Stimulated activated CD4-positive, alpha-beta T cell treated with anti-CD3 and anti-CD28 coated beads, Interleukin-1b, Interleukin-23, amount 100 ng/mL, for 4 hours (primary cell): ENCODE data around the gene ARHGEF37.
"Not testable (repeated sequence)": the region's sequence is repeated elsewhere in the genome, so short reads cannot be mapped to it uniquely, and the experiment has no call there.

ENCODE experiments used
- DNase-seq, 2 donors: peaks; one replicate each; pipeline ENCODE4 v3.0.0-alpha.2; 2020; ENCODE audit warnings: low read depth in 2 of 2

Gene ARHGEF37

GRCh38 chr5:149564542-149565140, 16.7 kb upstream of the ARHGEF37 start:
- DNase-seq, result not testable (repeated sequence)

GRCh38 chr5:149567226-149567625, 14.1 kb upstream of the ARHGEF37 start:
- no peak for DNase-seq

GRCh38 chr5:149572170-149572569, 9.1 kb upstream of the ARHGEF37 start:
- no peak for DNase-seq

DNA sequence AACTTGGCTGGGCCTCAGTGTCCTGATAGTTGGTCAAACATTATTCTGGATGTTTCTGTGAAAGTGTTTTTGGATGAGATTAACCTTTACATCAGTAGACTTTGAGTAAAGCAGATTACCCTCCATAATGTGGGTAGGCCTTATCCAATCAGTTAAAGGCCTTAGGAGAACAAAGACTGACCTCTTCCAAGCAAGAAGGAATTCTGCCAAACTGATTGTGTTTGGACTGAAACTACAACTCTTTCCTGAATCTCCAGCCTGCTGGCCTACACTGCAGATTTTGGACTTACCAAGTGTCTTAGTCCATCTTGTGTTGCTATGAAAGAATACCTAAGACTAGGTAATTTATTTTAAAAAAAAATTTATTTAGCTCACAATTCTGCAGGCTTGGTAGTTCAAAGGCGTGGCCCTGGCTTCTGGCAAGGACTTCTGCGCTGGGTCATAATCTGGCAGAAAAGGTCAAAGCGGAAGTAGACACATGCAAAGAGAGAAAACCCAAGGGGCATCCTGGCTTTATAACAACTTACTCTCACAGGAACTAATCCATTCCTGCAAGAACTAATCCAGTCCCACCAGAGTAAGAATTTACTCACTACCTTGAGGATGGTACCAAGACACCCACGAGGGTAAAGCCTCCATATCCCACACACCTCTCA, 8.6 kb upstream of the ARHGEF37 start:
- DNase-seq, result no peak

GRCh38 chr5:149575131-149575530, 6.2 kb upstream of the ARHGEF37 start:
- no peak for DNase-seq

DNA sequence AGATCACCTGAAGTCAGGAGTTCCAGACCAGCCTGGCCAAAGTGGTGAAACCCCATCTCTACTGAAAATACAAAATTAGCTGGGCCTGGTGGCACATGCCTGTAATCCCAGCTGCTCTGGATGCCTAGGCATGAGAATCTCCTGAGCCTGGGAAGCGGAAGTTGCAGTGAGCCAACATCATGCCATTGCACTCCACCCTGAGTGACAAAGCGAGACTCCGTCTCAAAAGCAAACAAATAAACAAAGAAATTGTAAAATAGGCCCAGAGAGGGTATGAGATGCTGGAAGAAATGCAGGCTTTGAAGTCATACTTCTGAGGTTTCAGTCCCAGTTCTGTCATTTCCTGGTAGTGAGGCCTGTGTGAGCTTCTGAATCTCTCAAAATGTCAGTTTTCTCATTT, 5.3 kb upstream of the ARHGEF37 start:
- no peak for DNase-seq

GRCh38 chr5:149578896-149579295, 2.4 kb upstream of the ARHGEF37 start:
- DNase-seq, result no peak

DNA sequence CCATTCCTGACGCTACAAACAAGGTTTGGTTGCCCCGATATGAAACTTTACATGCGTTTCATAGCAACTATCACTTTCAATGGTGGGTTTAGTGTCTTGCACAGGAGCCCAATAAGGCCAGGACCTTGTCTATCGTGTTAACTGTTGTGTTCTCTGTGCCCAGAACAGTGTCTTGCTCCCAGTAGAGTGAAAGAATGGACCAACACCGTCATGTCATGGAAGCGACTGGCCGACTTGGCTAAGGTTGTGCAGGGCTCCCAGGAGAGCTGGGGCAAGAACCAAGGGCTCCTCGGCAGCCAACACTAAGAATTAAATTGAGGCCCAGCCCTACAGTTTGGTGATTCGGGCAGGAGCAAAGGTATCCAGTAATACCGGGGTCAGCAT, 498 bp upstream of the ARHGEF37 start:
- DNase-seq, result no peak

GRCh38 chr5:149581931-149582768, 852 bp downstream of the ARHGEF37 start:
- no peak for DNase-seq

DNA sequence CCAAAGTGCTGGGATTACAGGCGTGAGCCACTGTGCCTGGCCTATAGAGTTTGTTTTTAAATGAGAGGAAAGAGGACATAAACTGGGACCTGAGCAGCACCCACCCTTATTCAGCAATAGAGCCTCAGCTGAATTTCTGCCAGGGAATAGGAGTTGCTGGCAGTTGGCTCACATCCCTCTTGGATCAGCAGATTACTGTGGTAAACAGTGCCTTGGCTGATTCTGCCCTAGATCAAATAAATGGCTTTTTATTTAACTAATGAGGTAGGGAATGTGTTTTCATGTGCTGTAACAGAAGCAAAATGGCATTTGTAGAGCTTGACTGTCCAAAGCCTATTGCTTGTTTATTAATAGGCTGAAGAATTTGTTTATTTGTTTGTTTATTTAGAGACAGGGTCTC, 2.1 kb downstream of the ARHGEF37 start:
- no peak for DNase-seq

DNA sequence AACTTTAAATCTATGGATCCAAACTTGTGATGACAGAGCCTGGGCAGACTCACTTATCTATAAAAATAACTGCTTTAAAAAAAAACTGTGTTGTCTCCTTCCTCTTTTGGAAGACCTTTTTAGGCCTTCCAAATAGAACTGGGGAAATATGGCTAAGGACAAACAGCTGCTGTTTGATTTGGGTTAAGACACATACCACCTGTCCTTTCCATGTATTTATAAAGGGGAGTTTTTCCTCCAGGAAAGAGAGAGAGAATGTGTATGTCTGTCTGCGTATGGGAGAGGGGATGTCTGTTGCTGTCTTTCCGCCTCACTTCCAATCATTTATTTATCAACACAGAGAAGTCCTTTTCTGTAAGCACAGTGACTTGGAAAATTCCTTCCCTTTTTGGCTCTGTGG, 2.8 kb downstream of the ARHGEF37 start:
- no peak for DNase-seq

DNA sequence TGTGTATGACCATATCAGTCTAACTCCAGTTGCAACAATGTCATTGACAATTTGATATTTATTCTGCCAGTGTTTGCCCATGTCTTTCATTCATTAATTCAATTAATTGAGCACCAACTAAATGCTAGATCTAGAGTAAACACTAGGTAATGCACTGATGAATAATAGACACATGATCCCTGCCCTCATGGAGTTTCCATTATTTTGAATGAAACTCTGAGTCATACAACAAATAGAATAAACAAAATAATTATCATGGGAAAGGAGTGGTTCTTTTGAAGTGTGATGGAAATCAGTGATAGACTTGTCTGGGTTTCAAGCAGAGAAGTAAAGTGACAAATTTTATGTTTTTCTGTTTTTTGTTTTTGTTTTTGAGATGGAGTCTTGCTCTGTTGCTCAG, 4.6 kb downstream of the ARHGEF37 start:
- no peak for DNase-seq

DNA sequence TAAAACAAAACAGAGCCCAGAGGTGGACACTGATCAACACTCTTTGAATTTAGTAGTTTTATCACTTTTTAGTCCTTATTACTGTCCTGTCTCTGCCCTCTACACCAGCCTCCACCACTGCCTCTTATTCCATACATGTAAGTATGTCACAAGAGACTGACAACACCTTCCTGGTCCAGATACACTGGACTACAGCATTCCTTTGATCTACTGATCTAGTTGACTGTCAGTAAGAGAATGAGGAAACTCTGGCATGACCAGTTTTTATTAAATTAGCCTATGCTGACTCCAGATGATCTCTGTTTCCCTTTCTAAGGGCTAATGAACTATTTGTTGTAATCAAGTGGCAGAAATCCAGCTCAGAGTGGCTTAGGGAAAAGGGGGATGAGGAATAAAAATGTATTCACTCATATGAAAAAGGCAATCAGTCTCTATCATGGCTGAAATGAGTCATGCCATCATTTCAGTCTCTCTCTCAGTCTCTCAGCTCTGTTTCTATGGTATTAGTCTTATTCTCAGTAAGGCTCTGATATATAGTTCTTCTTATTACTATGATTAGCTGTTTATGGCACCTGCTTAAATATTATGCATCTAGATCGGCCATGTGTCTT, 5.5 kb downstream of the ARHGEF37 start:
- no peak for DNase-seq

DNA sequence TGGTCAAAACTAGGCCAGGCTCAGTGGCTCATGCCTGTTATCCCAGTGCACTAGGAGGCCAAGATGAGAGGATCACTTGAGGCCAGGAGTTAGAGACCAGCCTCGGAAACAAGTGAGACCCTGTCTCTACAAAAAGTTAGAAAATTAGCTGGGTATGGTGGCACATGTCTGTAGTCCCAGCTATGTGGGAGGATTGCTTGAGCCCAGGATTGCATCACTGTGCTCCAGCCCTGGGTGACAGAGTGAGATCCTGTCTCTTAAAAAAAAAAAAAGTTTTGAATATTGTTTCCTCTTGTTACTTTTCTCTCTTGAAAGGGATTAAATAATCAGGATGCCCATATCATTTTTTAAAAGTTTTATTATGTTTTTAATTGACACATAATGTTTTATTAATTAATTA, 7.6 kb downstream of the ARHGEF37 start:
- no peak for DNase-seq

DNA sequence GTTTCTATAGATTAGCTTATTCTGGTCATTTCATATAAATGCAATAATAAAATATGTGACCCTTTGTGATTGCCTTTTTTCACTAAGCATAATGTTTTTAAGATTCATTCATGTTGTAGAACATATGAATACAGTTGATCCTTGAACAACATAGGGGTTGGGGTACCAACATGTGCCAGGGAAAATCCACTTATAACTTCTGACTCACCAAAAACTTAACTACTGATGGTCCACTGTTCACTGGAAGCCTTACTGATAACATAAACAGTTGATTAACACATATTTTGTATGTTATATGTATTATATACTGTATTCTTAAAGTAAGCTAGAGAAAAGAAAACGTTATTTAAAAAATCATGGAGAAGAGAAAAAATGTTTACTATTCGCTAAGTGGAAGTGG, 12.1 kb downstream of the ARHGEF37 start:
- no peak for DNase-seq

DNA sequence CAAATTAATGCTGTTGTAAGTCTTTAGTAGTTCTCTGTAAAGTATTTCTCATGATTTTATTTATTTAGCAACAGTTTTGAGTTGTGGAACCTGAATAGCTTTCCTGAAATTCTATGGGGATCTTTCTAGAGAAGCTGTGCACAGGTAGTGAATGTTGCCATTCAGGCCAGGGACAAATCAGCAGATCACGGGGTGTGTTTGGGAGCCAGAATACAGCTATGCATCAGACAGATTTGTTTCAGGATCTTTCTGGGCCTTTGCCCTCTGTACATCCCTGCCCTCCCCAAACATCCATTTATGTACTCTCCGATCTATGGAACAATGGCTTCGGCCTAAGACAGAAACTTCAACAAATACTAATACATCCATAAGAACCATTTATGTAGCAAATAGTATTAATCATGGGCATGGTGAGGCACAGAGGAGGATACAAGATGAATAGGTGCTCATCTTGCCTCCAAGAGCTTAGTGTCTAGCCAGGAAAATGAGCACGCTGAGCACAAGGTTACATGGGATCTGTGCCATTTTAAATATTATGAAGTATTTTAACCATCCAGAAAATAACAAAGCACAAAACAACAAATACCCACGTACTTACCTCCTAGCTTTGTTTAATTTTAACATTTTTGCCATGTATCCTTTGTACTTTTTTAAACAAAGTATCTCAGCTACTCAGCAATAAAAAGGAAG, 13.1 kb downstream of the ARHGEF37 start:
- no peak for DNase-seq

GRCh38 chr5:149595105-149595504, 13.8 kb downstream of the ARHGEF37 start:
- DNase-seq, result not testable (repeated sequence)

DNA sequence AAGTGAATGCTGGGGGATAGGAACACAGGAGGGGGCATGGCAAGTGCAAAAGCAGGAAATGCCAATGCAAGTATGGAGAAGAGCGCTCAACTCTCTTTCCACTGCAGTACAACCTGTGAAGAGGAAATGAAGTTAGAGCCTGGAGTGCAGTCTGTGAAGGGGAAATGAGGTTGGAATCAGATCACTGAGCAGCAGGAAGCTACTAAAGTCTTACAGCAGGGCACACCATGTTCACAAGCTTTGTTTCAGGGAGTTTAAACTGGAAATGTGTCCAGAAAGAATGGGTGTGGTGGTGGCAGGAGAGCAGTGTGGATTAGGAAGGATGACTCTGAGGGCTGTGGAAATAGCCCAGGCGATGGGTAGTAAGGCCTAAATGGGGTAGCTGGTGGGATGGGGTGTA, 15.4 kb downstream of the ARHGEF37 start:
- DNase-seq, result no peak

GRCh38 chr5:149597618-149598017, 16.3 kb downstream of the ARHGEF37 start:
- no peak for DNase-seq

DNA sequence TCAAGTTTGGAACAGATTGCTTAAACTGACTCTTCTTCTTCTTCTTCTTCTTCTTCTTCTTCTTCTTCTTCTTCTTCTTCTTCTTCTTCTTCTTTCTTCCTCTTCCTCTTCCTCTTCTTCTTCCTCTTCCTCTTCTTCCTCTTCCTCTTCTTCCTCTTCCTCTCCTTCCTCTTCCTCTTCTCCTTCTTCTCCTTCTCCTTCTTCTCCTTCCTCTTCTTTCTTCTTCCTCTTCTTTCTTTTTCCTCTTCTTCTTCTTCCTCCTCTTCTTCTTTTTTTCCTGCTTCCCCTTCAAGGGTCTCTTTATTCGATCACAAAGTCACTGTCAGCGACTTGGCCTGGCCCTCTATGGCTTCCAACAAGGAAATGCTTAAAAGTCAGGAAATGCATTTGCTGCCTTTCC, 16.9 kb downstream of the ARHGEF37 start:
- not testable (repeated sequence) for DNase-seq

GRCh38 chr5:149598966-149599365, 17.7 kb downstream of the ARHGEF37 start:
- no peak for DNase-seq

GRCh38 chr5:149599375-149599774, 18.1 kb downstream of the ARHGEF37 start:
- no peak for DNase-seq
